Adrenal gland (tissue), 5 donors: ENCODE measurements around the gene CACNA1C.

Experiments
- CTCF ChIP-seq, 6 experiments: fragments of 450-650 bp in 4 of 6; fragments of 200-600 bp in 2 of 6; sonication (generic) in 1 of 6; IDR thresholded peaks; 1 replicate in 5 of 6; 2 replicates in 1 of 6; pipeline versions ENCODE4 v1.5.1 to v1.8.0; 2016 to 2021; ENCODE audit warnings: antibody characterized with exemption in 6 of 6, mild to moderate bottlenecking in 2 of 6, moderate library complexity in 1 of 6
- POLR2A ChIP-seq, 2 donors: fragments of 450-650 bp; IDR thresholded peaks; one replicate each; pipeline ENCODE4 v1.6.1; 2017; ENCODE audit warnings: antibody characterized with exemption in 2 of 2, mild to moderate bottlenecking in 2 of 2, moderate library complexity in 1 of 2
- donor health status: DM: no; HTN: no; CAD: no.

GRCh38 chr12:2323532-2324255, 270.9 kb downstream of the CACNA1C start:
- no peak for TF ChIP-seq CTCF (IDR thresholded peaks at IDR 0.05)
- no peak for TF ChIP-seq POLR2A (IDR thresholded peaks at IDR 0.05)
